Left ventricle myocardium inferior (tissue), 1 donor: ENCODE results near the gene EDIL3. TPM values are rescaled to one million over a fixed set of nuclear protein-coding genes. Genes with fewer than 3 reads are reported as not detected.
"Not testable (repeated sequence)": the region's sequence is repeated elsewhere in the genome, so short reads cannot be mapped to it uniquely, and the experiment has no call there.

Experiments used
- DNase-seq: peaks from one replicate; pipeline ENCODE4 v3.0.0-alpha.2; 2020
- H3K27ac ChIP-seq: fragments of 200-600 bp; replicated peaks from 2 replicates; pipeline ENCODE4 v1.8.0; 2021
- H3K27me3 ChIP-seq: fragments of 200-600 bp; 2 replicates; pipeline ENCODE4 v1.8.0; 2021; ENCODE audit warnings: low read depth
- H3K36me3 ChIP-seq: fragments of 200-600 bp; 2 replicates; pipeline ENCODE4 v1.8.0; 2021
- H3K4me1 ChIP-seq: fragments of 200-600 bp; 2 replicates; pipeline ENCODE4 v1.8.0; 2021
- H3K4me3 ChIP-seq: fragments of 200-600 bp; 2 replicates; pipeline ENCODE4 v1.8.0; 2021; ENCODE audit warnings: mild to moderate bottlenecking, moderate library complexity
- H3K9me3 ChIP-seq: fragments of 200-600 bp; replicated peaks from 2 replicates; pipeline ENCODE4 v1.8.0; 2021
- intact Hi-C: fragments of 100-400 bp; cut with micrococcal nuclease; formaldehyde crosslinking; loops from one replicate; pipeline ENCODE4 v1.11.0; 2022
- total RNA-seq: library from RNA; stranded (reverse); fragmentation: NEBNext Ultra II Directional; extraction: Animal tissue kit (Norgen Biotek cat#: 25700); gene quantifications from one replicate; pipeline ENCODE4 v1.2.1, GENCODE V29; 2021
- TF ChIP-seq, protein P1 (sequence below): fragments of 200-600 bp; IDR thresholded peaks from 2 replicates; pipeline ENCODE4 v1.8.0; 2021; ENCODE audit warnings: antibody characterized with exemption, mild to moderate bottlenecking, borderline replicate concordance
- donor health status: DM: no; HTN: yes; CAD: no; lungs with severe emphysema.

Gene EDIL3
- total RNA-seq, 1 donor from 2014 or later = 3.5 TPM

DNA sequence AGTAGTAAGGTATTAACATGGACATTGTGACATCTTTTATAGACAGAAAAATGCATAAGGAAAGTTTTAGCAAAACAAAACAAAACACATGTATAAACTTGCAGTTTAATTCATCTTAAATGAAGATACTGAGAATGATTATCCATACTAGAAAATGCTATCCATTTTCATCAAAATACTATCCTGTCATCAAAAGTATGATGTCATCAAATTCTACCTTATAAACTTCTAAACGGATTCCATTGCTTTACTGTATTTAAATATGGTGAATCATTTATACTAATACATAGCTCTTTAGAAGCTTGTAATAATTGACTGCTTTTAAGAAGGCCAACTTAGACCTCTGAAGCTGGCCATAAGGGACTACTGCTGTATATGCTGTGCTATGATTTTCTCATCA lies 221.0 kb downstream of the EDIL3 start:
- TF ChIP-seq, protein P1, sequence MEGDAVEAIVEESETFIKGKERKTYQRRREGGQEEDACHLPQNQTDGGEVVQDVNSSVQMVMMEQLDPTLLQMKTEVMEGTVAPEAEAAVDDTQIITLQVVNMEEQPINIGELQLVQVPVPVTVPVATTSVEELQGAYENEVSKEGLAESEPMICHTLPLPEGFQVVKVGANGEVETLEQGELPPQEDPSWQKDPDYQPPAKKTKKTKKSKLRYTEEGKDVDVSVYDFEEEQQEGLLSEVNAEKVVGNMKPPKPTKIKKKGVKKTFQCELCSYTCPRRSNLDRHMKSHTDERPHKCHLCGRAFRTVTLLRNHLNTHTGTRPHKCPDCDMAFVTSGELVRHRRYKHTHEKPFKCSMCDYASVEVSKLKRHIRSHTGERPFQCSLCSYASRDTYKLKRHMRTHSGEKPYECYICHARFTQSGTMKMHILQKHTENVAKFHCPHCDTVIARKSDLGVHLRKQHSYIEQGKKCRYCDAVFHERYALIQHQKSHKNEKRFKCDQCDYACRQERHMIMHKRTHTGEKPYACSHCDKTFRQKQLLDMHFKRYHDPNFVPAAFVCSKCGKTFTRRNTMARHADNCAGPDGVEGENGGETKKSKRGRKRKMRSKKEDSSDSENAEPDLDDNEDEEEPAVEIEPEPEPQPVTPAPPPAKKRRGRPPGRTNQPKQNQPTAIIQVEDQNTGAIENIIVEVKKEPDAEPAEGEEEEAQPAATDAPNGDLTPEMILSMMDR = no peak
- no peaks in the 10 kb centered on the region for H3K36me3 ChIP-seq
- no peak overlapping the region for H3K27ac ChIP-seq
- no peaks in the 10 kb centered on the region for H3K9me3 ChIP-seq
- DNase-seq = no peak
- intact Hi-C loops = no loop called here
- H3K4me1 ChIP-seq = no peaks in the 10 kb centered on the region
- H3K4me3 ChIP-seq = no peak overlapping the region
- H3K27me3 ChIP-seq = no peaks in the 10 kb centered on the region

DNA sequence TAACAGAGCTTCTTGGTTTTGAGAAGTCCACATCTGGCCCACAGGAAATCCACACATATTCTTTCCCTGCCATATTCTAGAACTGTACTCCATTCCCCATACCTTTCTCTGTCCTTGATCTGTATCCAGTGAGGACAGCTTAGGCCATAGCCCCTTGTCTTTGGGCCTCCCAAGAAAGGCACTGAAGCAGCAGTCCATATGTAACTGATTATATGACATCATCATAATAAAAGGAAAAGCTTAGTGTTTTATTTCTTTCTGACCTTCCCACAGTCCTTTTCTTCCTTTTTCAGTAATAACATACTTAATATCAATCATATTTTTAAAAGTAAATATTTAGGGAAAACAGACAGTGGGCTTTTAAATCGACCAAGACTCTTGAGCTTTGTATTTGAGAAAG lies 222.0 kb downstream of the EDIL3 start:
- TF ChIP-seq, protein P1 = no peak
- Histone ChIP-seq H3K9me3 (no peaks in the 10 kb centered on the region), H3K4me3 (no peak overlapping the region), H3K36me3 (no peaks in the 10 kb centered on the region), H3K27ac (no peak overlapping the region), H3K27me3 (no peaks in the 10 kb centered on the region), H3K4me1 (no peaks in the 10 kb centered on the region)
- intact Hi-C loops = no loop called here
- DNase-seq = no peak

DNA sequence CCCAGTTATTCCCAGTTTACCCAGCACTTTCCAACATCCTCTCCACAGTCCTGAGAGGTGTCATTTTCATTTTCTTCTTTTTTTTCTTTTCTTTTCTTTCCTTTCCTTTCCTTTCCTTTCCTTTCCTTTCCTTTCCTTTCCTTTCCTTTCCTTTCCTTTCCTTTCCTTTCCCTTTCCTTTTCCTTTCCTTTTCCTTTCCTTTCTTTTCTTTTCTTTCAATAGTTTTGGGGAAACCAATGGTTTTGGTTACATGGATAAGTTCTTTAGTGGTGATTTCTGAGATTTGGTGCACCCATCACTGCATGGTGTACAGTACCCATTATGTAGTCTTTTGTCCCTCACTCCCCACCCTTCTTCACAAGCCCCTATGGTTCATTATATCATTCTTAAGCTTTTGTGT lies 224.0 kb downstream of the EDIL3 start:
- H3K4me1 ChIP-seq, H3K36me3 ChIP-seq, intact Hi-C loops, H3K27ac ChIP-seq, H3K9me3 ChIP-seq, H3K27me3 ChIP-seq, H3K4me3 ChIP-seq, DNase-seq: not testable (repeated sequence)

DNA sequence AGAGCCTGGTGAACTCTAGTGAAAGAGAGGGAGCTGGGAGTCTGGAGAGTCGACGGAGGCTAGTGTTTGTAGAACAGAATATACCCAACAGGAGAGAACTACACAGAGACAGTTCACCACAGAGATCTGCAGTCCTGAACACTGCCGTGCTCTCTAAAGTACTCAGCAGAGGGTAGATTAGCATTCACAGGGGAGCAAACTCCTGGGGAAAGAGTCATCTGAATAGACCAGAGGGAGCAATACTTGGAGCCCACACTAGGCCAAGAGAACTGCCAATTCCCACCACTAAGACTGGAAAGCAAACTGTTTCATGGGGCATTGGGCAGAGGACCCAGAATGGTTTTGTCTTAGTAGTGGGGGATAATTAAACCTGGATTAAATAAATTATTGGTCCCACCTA lies 235.6 kb downstream of the EDIL3 start:
- no peaks in the 10 kb centered on the region for H3K36me3 ChIP-seq
- DNase-seq = no peak
- no peak overlapping the region for H3K4me3 ChIP-seq
- H3K9me3 ChIP-seq = no peaks in the 10 kb centered on the region
- H3K27me3 ChIP-seq = no peaks in the 10 kb centered on the region
- TF ChIP-seq, protein P1 = no peak
- intact Hi-C loops = no loop called here
- no peak overlapping the region for H3K27ac ChIP-seq
- no peaks in the 10 kb centered on the region for H3K4me1 ChIP-seq

DNA sequence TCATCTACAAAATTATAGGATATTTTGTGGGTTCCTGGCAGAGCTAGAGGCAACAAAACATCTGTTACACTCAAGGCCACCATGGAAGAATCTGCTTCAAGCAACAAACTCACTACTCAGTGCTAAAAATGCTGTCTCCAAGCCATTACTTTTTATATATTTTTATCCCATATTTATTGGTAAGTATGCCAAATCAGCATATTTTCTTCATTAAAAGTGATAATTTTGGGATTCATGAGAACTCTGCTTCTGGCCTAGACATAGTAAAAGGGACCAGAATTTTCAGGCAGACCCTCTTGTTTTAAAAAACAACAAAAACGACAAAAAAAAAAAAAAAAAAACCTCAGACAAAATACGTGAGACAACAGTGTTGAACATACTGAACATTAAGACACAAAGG lies 236.0 kb downstream of the EDIL3 start:
- Histone ChIP-seq H3K4me1 (no peaks in the 10 kb centered on the region), H3K36me3 (no peaks in the 10 kb centered on the region), H3K27me3 (no peaks in the 10 kb centered on the region), H3K9me3 (no peaks in the 10 kb centered on the region), H3K27ac (no peak overlapping the region), H3K4me3 (no peak overlapping the region)
- intact Hi-C loops = no loop called here
- no peak for DNase-seq
- TF ChIP-seq, protein P1 = no peak

DNA sequence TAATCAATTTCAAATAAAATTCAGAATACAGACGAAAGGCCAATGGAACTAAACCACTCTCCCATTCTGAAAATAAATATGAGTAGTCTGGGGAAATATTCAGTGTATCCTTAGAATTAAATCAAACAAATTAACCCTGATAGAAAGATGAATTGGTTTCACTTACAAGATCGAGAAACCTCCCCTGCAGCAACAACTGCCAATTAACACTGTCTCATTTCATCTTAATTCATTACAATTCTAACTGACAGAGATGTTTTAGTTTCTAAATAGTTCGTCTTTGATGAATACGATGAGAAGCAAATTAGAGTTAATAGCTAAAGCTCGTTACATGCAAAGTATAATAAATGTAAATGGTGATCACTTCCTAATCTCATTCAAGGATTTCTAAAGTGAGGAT lies 247.1 kb downstream of the EDIL3 start:
- Histone ChIP-seq H3K4me1 (no peaks in the 10 kb centered on the region), H3K4me3 (no peak overlapping the region), H3K9me3 (no peaks in the 10 kb centered on the region), H3K36me3 (no peaks in the 10 kb centered on the region), H3K27ac (no peak overlapping the region), H3K27me3 (no peaks in the 10 kb centered on the region)
- no peak for DNase-seq
- intact Hi-C loops = no loop called here
- TF ChIP-seq, protein P1 = no peak
